NCI-H446 treated with DMSO at 0.1 percent for 48 hours (cell line): ENCODE data around the gene KAT8.
A peak's percentile ranks its signal among the peaks of the same experiment; 100 is the strongest.

Experiments
- DNase-seq: peaks from one replicate; lab custom pipeline; 2025; lab: John Stamatoyannopoulos, UW

The KAT8 gene

DNA sequence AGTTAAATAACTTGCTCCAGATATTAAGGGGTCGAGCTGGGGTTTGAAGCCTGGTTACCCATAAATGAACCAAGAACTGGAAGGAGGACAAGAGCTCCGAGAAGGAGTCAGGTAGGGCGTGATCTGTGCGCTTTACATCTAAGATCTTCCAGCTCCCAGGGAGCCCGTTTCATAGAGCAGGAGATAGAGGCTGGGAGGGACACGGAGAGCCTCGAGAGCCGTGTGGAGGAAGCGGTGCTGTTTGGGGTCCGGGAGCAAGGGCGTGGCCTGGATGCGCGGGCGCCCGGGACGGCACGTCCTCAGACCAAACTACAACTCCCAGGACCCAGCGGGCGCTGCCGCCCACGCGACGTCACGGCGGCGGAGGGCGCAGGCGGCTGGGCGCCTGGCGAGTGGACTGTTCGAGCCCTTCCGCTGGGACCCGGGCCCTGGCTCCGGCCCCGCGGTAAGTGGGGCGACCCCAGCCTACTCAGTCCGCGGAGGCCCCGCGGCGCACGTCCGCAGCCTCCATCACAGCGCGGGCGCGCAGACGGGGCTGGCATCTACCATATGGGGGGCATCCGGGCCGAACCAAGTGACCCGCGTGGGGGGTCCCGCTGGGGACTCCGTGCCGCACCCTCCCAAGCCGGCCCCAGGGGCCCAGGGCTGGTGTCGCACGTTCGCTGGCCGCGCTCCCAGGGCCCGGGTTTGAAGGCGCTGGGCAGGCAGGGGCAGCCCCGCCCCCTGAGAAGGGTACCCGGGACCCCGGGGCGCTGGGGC is 9.2 kb upstream of the KAT8 start, which contains the start of gene BCKDK:
TSS of gene BCKDK (plus strand) at position 352 of the 759 bp plus-strand sequence. CDS start 838 bp downstream, outside the sequence.
- peak; percentile 25 for DNase-seq

GRCh38 chr16:31108794-31109558 is 8.5 kb upstream of the KAT8 start:
- no peak for DNase-seq

- no peak for DNase-seq
Measured at GRCh38 chr16:31109622-31110021, 7.8 kb upstream of the KAT8 start.

GRCh38 chr16:31110106-31111034 is 7.1 kb upstream of the KAT8 start:
- DNase-seq, result no peak

GRCh38 chr16:31111881-31112466 is 5.5 kb upstream of the KAT8 start:
- no peak for DNase-seq

DNA sequence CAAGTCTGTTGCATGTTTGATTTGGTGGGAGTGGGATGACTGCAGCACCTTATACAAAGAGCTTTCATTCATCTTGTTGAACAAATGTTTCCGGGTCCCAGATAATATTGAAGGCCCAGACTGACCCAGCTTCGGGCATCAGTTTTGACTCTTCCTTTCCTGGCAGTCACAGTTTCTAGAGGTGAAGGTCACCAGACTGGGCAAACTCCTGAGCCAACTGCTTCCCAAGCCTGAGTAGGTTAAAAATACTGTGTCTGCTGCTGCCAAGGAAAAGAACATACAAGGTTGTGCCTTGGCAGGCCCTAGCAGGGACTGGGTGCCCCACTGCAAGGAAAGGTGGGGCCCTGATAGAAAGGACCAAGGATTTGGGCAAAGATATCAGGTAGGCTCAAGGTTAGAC is 4.8 kb upstream of the KAT8 start:
- no peak for DNase-seq

GRCh38 chr16:31113121-31114120 is 4.0 kb upstream of the KAT8 start:
- DNase-seq, result no peak

GRCh38 chr16:31114468-31114867 is 3.0 kb upstream of the KAT8 start:
- no peak for DNase-seq

GRCh38 chr16:31118223-31119155 is 1.0 kb downstream of the KAT8 start:
- no peak for DNase-seq

- DNase-seq, result no peak
Measured at GRCh38 chr16:31120129-31120528, 2.7 kb downstream of the KAT8 start.

DNA sequence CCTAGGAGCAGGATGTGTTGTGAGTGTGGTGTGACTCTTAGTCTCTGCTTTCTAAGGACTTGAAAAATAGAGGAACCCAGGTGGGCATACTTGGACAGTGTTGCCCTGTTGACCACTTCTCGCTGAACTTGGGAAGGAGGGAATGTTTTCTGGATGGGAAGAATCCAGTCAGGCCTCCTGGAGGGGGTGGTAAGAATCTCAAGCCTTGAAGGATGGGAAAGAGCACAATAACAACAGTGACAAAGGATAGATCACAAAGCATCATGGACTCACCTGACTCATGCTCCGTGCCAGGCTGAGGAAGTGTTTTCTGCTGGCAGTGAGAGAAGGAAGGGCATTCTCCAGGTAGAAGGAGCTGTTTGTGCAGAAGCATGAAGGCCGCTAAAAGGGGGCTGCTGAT is 8.4 kb downstream of the KAT8 start:
- DNase-seq, result no peak

GRCh38 chr16:31127182-31127581 is 9.7 kb downstream of the KAT8 start:
- DNase-seq, result no peak

DNA sequence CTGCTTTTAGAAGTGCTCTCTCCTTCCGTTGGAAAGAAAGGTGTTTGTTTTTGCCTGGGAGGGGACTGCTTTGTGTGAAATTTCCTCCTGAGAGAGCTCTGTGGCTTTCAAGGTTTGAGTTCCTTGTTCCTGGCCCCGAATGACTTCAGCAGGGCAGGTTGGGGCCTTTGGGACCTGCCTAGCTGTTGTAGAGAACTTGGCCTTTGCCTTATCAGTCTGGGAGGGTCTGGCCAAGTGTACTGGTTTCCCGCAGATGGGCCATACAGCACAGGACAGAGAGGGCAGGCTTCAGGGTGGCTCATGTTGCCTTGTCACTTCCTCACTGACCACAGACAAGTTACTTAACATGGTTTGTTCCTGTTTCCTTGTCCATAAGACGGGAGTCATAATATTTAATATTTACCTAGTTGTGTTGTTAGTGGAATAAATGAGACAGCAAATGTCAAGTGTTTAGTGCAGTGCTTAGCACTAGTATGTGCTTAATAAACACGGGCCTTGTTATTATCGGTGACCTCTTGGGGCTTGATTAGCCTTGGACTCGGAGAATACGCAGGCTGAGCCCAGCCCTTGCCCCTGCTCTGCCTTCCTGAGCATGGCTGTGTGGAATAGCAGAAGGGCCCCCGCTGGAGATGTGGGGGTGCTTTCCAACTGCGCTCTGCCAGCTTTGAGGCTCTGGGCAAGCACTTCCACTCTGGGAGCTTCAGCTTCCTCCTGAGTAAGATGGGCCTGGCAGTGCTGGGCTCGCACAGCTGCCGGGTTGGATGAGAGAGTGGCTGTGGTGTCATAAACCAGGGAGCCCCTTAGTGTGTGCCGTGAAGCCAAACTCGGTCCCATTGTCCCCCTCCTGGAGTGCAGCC is 11.5 kb downstream of the KAT8 start:
- DNase-seq, result no peak

GRCh38 chr16:31129568-31130335 is 12.3 kb downstream of the KAT8 start:
- no peak for DNase-seq

GRCh38 chr16:31130336-31130891 is 12.9 kb downstream of the KAT8 start:
- no peak for DNase-seq

- DNase-seq, result no peak
Measured at GRCh38 chr16:31130899-31131298, 13.4 kb downstream of the KAT8 start.

GRCh38 chr16:31131416-31131815 is 14.0 kb downstream of the KAT8 start:
- no peak for DNase-seq
